Central memory CD8-positive, alpha-beta T cell (primary cell): ENCODE data around the gene METTL25B.

Experiments
- ATAC-seq: fragments of 150-1000 bp; cut with Tn5 transposase; replicated peaks from 2 replicates; pipeline ENCODE4 v1.10.0; 2022; ENCODE audit warnings: mild to moderate bottlenecking, moderate FRiP score, moderate number of reproducible peaks; ENCODE audit not compliant: poor library complexity, severe bottlenecking; ENCODE audit errors: extremely low read depth
- DNase-seq, 2 donors: peaks; one replicate each; pipeline ENCODE4 v3.0.0; 2021; ENCODE audit warnings: low spot score in 2 of 2
- H3K27ac Mint-ChIP-seq: one replicate; pipeline ENCODE4 v1.8.0; 2022; ENCODE audit warnings: low read depth, mild to moderate bottlenecking, moderate library complexity, mixed read lengths
- H3K27me3 Mint-ChIP-seq: one replicate; pipeline ENCODE4 v1.8.0; 2022; ENCODE audit warnings: mixed read lengths
- H3K36me3 Mint-ChIP-seq: one replicate; pipeline ENCODE4 v1.8.0; 2022; ENCODE audit warnings: mild to moderate bottlenecking, moderate library complexity, mixed read lengths; ENCODE audit not compliant: insufficient read depth
- H3K4me1 Mint-ChIP-seq: one replicate; pipeline ENCODE4 v1.8.0; 2022; ENCODE audit warnings: mixed read lengths
- H3K4me3 Mint-ChIP-seq: one replicate; pipeline ENCODE4 v1.8.0; 2022; ENCODE audit warnings: mild to moderate bottlenecking, moderate library complexity, mixed read lengths
- H3K9me3 Mint-ChIP-seq: one replicate; pipeline ENCODE4 v1.8.0; 2022; ENCODE audit warnings: mixed read lengths

The METTL25B gene

GRCh38 chr1:156727926-156728598 lies at the start of gene METTL25B:
Gene METTL25B (plus strand): TSS chr1:156728469. CDS start chr1:156729105, 636 bp downstream.
- Mint-ChIP-seq H3K9me3 (no peaks in the 10 kb centered on the region), H3K27ac (no peak within 1 kb of the TSS), H3K4me1 (peaks cover 31% of the 10 kb centered on the region)

GRCh38 chr1:156680056-156680455 lies 48.2 kb upstream of the METTL25B start:
- H3K4me3 Mint-ChIP-seq = no peak overlapping the region
- H3K4me1 Mint-ChIP-seq = peaks cover 13% of the 10 kb centered on the region
- H3K27ac Mint-ChIP-seq = no peak overlapping the region
- ATAC-seq (no peak), DNase-seq (no peak)
- no peaks in the 10 kb centered on the region for H3K9me3 Mint-ChIP-seq
- H3K27me3 Mint-ChIP-seq = peaks cover 92% of the 10 kb centered on the region
- H3K36me3 Mint-ChIP-seq = no peaks in the 10 kb centered on the region

More at GRCh38 chr1:156727926-156728598, at the start of gene METTL25B:
- ATAC-seq (peak; percentile 57), DNase-seq (no peak)
- H3K27me3 Mint-ChIP-seq = no peaks in the 10 kb centered on the region
- no peak within 1 kb of the TSS for H3K4me3 Mint-ChIP-seq
- H3K36me3 Mint-ChIP-seq = peaks cover 31% of the 10 kb centered on the region

GRCh38 chr1:156681196-156681960 lies 46.9 kb upstream of the METTL25B start:
- no peak overlapping the region for H3K27ac Mint-ChIP-seq
- ATAC-seq (no peak), DNase-seq (no peak)
- peaks cover 13% of the 10 kb centered on the region for H3K4me1 Mint-ChIP-seq
- H3K9me3 Mint-ChIP-seq = no peaks in the 10 kb centered on the region
- no peaks in the 10 kb centered on the region for H3K36me3 Mint-ChIP-seq
- no peak overlapping the region for H3K4me3 Mint-ChIP-seq
- peaks cover 81% of the 10 kb centered on the region for H3K27me3 Mint-ChIP-seq

- Mint-ChIP-seq H3K27ac (no peak overlapping the region), H3K27me3 (peaks cover 74% of the 10 kb centered on the region), H3K4me1 (peaks cover 13% of the 10 kb centered on the region), H3K9me3 (no peaks in the 10 kb centered on the region), H3K4me3 (no peak overlapping the region), H3K36me3 (no peaks in the 10 kb centered on the region)
- ATAC-seq (no peak), DNase-seq (no peak)
These were observed 45.9 kb upstream of the METTL25B start for GRCh38 chr1:156682166-156682890.

- no peaks in the 10 kb centered on the region for H3K9me3 Mint-ChIP-seq
- peaks cover 68% of the 10 kb centered on the region for H3K27me3 Mint-ChIP-seq
- no peak overlapping the region for H3K27ac Mint-ChIP-seq
- peaks cover 7% of the 10 kb centered on the region for H3K4me1 Mint-ChIP-seq
- DNase-seq (no peak), ATAC-seq (peak; percentile 46)
- no peak overlapping the region for H3K4me3 Mint-ChIP-seq
- H3K36me3 Mint-ChIP-seq = no peaks in the 10 kb centered on the region
These were observed 44.0 kb upstream of the METTL25B start for GRCh38 chr1:156684227-156684782.

- Mint-ChIP-seq H3K9me3 (no peaks in the 10 kb centered on the region), H3K4me1 (peaks cover 26% of the 10 kb centered on the region), H3K4me3 (no peak overlapping the region), H3K27me3 (peaks cover 68% of the 10 kb centered on the region), H3K36me3 (no peaks in the 10 kb centered on the region), H3K27ac (peak overlapping the region; percentile 83)
- peak; percentile 96 for ATAC-seq
- peak; percentile 60 to 63 for DNase-seq
These were observed 39.0 kb upstream of the METTL25B start for GRCh38 chr1:156689035-156689952.

- Mint-ChIP-seq H3K27ac (peak overlapping the region; percentile 83), H3K4me1 (peaks cover 26% of the 10 kb centered on the region), H3K27me3 (peaks cover 68% of the 10 kb centered on the region), H3K36me3 (no peaks in the 10 kb centered on the region), H3K9me3 (no peaks in the 10 kb centered on the region), H3K4me3 (no peak overlapping the region)
- ATAC-seq = no peak
- no peak for DNase-seq
These were observed 38.2 kb upstream of the METTL25B start for GRCh38 chr1:156689953-156690674.

- no peak overlapping the region for H3K27ac Mint-ChIP-seq
- peaks cover 68% of the 10 kb centered on the region for H3K27me3 Mint-ChIP-seq
- DNase-seq = no peak
- H3K4me3 Mint-ChIP-seq = no peak overlapping the region
- no peaks in the 10 kb centered on the region for H3K36me3 Mint-ChIP-seq
- peaks cover 26% of the 10 kb centered on the region for H3K4me1 Mint-ChIP-seq
- ATAC-seq = no peak
- no peaks in the 10 kb centered on the region for H3K9me3 Mint-ChIP-seq
These were observed 37.6 kb upstream of the METTL25B start for GRCh38 chr1:156690675-156691036.

GRCh38 chr1:156691191-156691590 lies 37.1 kb upstream of the METTL25B start:
- Mint-ChIP-seq H3K4me3 (no peak overlapping the region), H3K27me3 (peaks cover 70% of the 10 kb centered on the region), H3K9me3 (no peaks in the 10 kb centered on the region), H3K36me3 (no peaks in the 10 kb centered on the region), H3K27ac (no peak overlapping the region), H3K4me1 (peaks cover 26% of the 10 kb centered on the region)
- no peak for DNase-seq
- no peak for ATAC-seq

- Mint-ChIP-seq H3K27me3 (peaks cover 77% of the 10 kb centered on the region), H3K36me3 (no peaks in the 10 kb centered on the region), H3K27ac (no peak overlapping the region), H3K4me1 (peaks cover 26% of the 10 kb centered on the region), H3K4me3 (no peak overlapping the region), H3K9me3 (no peaks in the 10 kb centered on the region)
- ATAC-seq (no peak), DNase-seq (no peak)
These were observed 36.4 kb upstream of the METTL25B start for GRCh38 chr1:156691665-156692440.

GRCh38 chr1:156692441-156692924 lies 35.8 kb upstream of the METTL25B start:
- Mint-ChIP-seq H3K4me3 (no peak overlapping the region), H3K36me3 (no peaks in the 10 kb centered on the region), H3K27me3 (peaks cover 83% of the 10 kb centered on the region), H3K27ac (no peak overlapping the region), H3K9me3 (no peaks in the 10 kb centered on the region), H3K4me1 (peaks cover 26% of the 10 kb centered on the region)
- ATAC-seq = no peak
- DNase-seq = no peak
